ENCODE results near the gene CATSPERB. TPM values are rescaled to one million over a fixed set of nuclear protein-coding genes. Genes with fewer than 3 reads are reported as not detected.

CATSPERB gene
- total and polyA plus RNA-seq, 11 donors, result 0.04 to 1.3 (median 0.26) TPM; not detected in 3

GRCh38 chr14:91750634-91751198 lies 18.8 kb upstream of the CATSPERB start:
- no peak for ATAC-seq
- TF ChIP-seq POLR2A (IDR thresholded peaks at IDR 0.05), result no peak
- no peak for TF ChIP-seq CTCF (IDR thresholded peaks at IDR 0.05)
- intact Hi-C loops (cut with DNase I), result no loop called here
- H3K27me3 ChIP-seq, result no peaks in the 10 kb centered on the region
- 92 to 95% (median 93%) methylated on average over 3 of the region's 3 CpGs for WGBS, 4 donors
- no peak for DNase-seq
- H3K27ac ChIP-seq, result no peak overlapping the region
- no peaks in the 10 kb centered on the region for H3K9me3 ChIP-seq
- no peaks in the 10 kb centered on the region for H3K36me3 ChIP-seq
- peaks cover 0 to 19% (median 0%) of the 10 kb centered on the region in 12 donors for H3K4me1 ChIP-seq
- no peak overlapping the region for H3K4me3 ChIP-seq

GRCh38 chr14:91749868-91750267 lies 18.0 kb upstream of the CATSPERB start:
- H3K9me3 ChIP-seq, result no peaks in the 10 kb centered on the region
- WGBS, 4 donors, result 80 to 87% (median 84%) methylated on average over 2 of the region's 2 CpGs
- no peak for TF ChIP-seq POLR2A (IDR thresholded peaks at IDR 0.05)
- no peak for TF ChIP-seq CTCF (IDR thresholded peaks at IDR 0.05)

GRCh38 chr14:91748049-91748448 lies 16.2 kb upstream of the CATSPERB start:
- Histone ChIP-seq H3K4me3 (no peak overlapping the region), H3K36me3 (no peaks in the 10 kb centered on the region), H3K9me3 (no peaks in the 10 kb centered on the region), H3K4me1 (peaks cover 0 to 2% (median 0%) of the 10 kb centered on the region in 12 donors), H3K27ac (no peak overlapping the region), H3K27me3 (no peaks in the 10 kb centered on the region)
- 93 to 98% (median 96%) methylated on average over 2 of the region's 2 CpGs for WGBS, 4 donors
- DNase-seq (no peak), ATAC-seq (no peak)
- TF ChIP-seq CTCF (IDR thresholded peaks at IDR 0.05), result no peak
- TF ChIP-seq POLR2A (IDR thresholded peaks at IDR 0.05), result no peak
- intact Hi-C loops (cut with DNase I), result no loop called here

More at GRCh38 chr14:91749868-91750267, 18.0 kb upstream of the CATSPERB start:
- no peak for ATAC-seq
- Histone ChIP-seq H3K4me3 (no peak overlapping the region), H3K27ac (no peak overlapping the region), H3K27me3 (no peaks in the 10 kb centered on the region), H3K4me1 (peaks cover 0 to 14% (median 0%) of the 10 kb centered on the region in 12 donors), H3K36me3 (no peaks in the 10 kb centered on the region)
- no peak for DNase-seq
- intact Hi-C loops (cut with DNase I), result no loop called here

DNA sequence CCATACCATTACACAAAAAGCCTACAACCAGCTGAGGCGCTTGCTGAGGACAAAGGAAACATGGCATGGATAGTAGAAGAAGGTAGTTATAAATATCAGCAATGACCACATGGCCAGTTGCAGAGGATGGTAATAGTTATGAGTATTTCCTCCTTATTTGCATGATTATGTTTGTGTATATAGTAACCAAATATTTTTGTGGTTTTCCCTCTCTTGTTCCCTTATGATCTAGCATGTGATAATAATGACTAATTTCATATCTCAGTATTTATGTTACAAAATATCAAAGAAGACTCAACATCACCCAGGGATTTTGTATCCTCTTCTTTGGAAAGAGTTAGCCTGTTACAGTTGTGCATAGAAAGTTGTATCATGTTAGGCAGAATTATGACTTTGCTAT lies 13.5 kb upstream of the CATSPERB start:
- no peaks in the 10 kb centered on the region for H3K27me3 ChIP-seq
- no peaks in the 10 kb centered on the region for H3K4me1 ChIP-seq
- TF ChIP-seq POLR2A (IDR thresholded peaks at IDR 0.05) (no peak), CTCF (IDR thresholded peaks at IDR 0.05) (no peak)
- ATAC-seq (no peak), DNase-seq (no peak)
- no peak overlapping the region for H3K4me3 ChIP-seq
- intact Hi-C loops (cut with DNase I), result no loop called here
- H3K27ac ChIP-seq, result no peak overlapping the region
- 89 to 94% (median 92%) methylated on average over 1 of the region's 1 CpG for WGBS, 4 donors
- H3K9me3 ChIP-seq, result no peaks in the 10 kb centered on the region
- H3K36me3 ChIP-seq, result no peaks in the 10 kb centered on the region

All from heart left ventricle (tissue), 16 donors.